ENCODE measurements around the gene TMEM63B.
A peak's percentile ranks its signal among the peaks of the same experiment; 100 is the strongest.
"Not testable (repeated sequence)": the region's sequence is repeated elsewhere in the genome, so short reads cannot be mapped to it uniquely, and the experiment has no call there.

The TMEM63B gene

DNA sequence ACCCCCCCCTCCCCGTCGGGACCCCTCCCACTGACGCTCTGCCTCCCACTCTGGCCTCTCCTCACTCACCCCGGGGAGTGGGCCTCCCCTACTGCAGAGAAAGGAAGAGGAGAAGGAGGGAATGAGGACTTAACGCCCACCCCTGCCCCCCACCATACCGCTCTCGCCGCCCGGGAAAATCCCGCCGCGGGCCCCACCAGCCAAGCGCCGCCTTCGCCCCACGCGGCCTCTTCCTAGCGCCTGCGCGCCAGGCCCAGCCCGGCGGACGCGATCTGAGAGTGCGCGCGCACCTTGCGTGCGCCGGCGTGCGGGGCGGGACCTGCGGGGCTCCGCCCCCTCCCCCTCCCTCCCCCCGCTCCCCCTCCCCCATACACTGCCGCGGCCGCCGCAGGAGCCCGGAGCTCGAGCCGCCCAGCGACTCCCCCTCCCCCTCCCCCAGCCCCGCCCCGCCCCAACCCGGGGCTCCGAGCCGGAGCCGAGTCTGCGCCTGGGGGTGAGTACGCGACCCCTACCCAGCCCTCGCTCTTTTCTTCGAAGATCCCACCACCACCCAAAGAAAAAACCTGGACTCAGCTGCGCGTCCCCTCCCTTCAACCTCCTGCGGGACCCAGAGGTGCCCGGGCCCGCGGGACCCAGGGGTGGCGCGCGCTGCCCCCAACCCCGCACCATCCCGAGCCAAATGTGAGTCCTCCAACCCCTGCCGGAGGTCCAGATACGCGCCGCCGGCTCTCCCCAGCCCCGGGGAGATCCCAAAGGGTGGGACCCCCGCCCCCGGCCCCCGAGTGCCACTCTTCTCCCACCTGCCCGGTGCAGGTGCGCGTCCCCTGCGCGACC lies at the start of gene TMEM63B, which contains the start of gene MRPL14:
Gene TMEM63B (plus strand): TSS at position 369 of the 834 bp plus-strand sequence. CDS start 7,031 bp downstream, outside the sequence.
Gene MRPL14 (minus strand): TSS at position 267 of the 834 bp plus-strand sequence. CDS start 10,841 bp downstream, outside the sequence.
- peak; percentile 93 for DNase-seq

GRCh38 chr6:44078219-44078826 lies 49.0 kb upstream of the TMEM63B start:
- no peak for DNase-seq

DNA sequence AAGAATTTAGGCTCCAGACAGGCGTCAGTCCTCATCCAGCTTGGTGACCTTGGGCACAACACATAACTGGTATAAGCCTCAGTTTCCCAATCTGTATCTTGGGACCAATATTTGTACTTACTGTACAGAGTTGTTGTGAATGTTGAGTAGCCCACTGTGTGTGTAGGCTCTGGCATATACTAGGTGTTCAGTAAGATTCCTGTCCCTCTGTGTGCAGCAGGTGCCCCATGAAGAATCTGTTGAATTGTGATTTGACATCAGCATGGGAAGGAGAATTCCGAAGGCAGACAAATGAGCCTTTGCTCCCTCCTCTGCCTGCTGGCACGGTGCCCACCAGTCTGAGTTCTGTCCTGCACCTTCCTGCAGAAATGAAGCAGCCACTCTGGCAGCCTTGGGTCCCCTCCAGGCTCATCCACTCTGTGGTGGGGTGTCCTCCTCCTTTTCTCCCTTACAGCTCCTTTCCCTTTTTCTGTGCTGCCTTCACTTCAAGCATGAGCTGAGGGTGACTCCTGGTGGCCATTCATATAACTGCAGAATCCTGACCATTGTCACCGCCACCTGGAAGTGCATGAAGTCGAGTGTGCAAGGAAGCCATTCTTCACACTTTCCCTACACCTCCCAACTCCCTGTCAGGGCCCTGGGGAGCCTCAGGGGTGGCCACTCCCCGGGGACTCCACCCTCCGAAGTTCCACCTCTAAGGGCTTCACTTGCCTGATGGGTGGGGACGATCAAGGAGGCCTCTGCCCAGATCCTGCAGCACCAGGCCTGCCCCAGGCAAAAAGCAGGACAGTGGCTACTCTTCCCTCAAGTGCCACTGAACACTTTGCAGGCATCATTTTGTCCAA lies 48.3 kb upstream of the TMEM63B start:
- DNase-seq: peak; percentile 81

GRCh38 chr6:44079672-44080071 lies 47.7 kb upstream of the TMEM63B start:
- no peak for DNase-seq

- DNase-seq: no peak
These were observed 46.5 kb upstream of the TMEM63B start for GRCh38 chr6:44080561-44081521.

DNA sequence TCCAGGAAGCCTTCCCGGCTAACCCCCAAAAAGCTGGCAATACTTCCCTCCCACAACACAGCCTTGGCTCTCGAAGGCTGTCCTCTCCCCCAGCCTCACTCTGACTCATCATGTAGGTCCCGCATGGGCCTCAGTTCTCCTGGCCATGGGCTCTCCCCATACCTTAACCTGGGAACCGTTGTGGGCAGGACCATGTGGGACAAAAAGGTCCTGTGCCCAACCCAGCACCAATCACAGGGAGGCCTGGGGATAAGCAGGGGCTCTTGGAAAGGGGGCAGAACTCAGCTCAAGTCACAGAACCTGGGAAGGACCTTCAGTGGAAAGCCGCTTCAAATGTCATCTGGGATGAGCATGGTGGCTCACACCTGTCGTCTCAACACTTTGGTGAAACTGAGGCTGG lies 45.6 kb upstream of the TMEM63B start:
- no peak for DNase-seq

- DNase-seq: no peak
These were observed 44.5 kb upstream of the TMEM63B start for GRCh38 chr6:44082872-44083321.

DNA sequence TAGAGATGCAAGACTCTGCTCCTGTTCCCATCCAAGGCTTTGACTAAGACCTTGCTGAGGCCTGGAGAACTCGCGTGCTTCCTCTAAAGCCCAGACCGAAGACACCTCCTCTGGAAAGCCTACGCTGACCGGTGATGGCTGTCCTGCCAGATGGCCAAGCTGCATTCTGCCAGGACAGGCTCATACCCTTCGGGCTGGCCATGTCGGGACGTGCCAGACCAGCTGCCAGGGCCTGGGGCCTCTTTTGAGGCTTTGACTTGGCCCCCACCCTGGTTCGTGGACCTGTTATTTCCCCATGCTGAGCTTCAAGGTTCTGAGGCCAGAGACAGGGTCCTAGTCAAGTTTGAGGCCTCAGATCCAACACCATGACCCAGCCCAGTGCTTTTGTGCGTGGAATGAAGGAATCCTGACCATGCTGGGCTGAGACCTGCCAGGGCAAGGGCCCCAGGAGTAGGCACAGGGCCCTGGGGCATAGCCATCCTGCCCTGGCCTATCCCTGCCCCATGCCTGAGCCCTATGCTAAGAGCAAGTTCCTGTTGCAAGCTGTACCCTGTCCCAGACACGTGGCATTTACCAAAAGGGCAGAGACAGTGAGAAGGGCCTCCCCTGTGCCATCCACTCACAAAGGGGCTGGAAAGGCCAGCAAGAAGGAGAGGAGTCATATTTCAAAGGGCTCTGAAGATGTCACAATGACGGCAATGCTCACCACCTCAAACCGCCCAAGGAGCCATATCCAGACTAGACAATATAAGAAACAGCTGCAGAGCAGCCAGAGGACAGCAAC lies 42.9 kb upstream of the TMEM63B start:
- no peak for DNase-seq

DNA sequence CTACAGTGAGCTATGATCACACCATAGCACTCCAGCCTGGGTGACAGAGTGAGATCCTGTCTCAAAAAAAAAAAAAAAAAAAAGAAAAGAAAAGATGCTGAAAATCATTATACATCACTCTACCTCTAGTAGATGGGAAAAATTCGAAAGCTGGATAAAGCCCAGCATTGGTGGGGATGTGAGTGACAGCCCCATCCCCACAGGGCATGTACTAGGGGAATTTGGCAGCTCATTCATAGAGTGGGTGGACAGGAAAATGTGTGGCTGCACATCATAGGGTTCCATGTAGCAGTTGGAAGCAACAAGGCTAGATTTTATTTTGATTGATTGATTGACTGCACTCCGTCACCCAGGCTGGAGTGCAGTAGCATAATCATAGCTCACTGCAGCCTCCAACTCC lies 42.1 kb upstream of the TMEM63B start:
- no peak for DNase-seq

- DNase-seq: no peak
These were observed 40.3 kb upstream of the TMEM63B start for GRCh38 chr6:44086931-44087574.

GRCh38 chr6:44087623-44088022 lies 39.7 kb upstream of the TMEM63B start:
- DNase-seq: no peak

DNA sequence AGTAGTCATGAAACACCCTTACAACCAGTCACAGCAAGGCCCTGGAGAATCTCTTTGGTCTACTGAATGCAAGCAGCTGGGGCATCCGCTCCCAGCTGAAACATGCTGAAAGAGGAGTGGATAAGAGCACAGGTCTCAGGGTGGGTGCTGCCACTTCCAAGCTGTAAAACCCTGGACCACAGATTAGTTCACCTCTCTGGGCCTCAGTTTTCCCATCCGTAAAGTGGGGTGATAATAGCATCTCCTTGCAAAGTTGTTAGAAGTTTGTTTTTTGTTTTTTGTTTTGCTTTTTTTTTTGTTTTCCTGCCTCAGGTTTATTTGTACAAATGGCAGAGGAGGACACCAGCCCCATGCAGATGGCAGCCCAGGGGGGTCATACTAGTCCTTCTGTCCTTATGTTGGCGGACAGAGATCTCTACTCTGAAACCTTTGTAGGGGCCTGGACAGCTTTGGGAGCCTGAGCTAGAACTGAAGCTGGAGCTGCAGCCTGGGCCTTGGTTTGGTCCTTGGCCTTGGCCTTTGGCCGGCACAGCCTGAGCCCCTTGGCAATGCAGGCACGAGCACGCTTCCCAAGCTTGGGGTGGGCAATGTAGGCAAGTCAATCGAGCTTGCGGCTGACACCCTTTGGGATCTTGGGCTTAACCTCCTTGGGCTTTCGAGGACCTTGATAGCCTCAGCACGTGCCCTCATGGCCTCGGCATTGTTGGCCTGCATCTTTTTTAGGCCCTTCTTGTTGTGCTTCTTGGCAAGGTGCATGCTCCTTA lies 38.3 kb upstream of the TMEM63B start:
- no peak for DNase-seq

DNA sequence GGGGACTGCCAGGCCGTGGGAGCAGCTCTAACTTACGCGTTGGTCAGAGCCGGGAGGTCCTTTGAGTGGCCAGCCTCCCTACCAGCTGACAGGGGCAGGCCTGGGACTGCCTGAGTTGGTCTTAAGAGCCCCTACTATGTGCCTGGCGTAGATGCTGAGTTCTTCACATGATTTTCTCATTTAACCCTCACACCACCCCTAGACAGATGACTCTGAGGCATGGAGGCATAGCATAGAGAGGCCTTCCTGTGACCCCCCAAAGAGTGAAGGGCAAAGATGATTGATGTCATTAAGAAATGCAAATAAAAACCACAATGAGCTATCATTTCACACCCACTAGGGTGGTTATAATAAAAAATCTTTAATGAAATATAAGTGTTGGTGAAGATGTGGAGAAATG lies 36.9 kb upstream of the TMEM63B start:
- DNase-seq: no peak

DNA sequence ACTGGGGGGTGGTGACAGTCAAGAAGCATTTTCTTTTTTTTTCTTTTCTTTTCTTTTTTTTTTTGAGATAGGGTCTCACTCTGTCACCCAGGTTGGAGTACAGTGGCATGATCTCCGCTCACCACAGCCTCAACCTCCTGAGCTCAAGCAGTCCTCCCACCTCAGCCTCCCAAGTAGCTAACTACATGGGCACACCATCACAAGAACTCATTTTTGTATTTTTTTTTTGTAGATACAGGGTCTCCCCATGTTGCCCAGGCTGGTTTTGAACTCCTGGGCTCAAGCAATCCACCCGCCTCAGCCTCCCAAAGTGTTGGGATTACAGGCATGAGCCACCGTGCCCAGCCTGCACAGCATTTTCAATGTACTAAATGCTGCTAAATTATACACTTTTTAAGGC lies 36.0 kb upstream of the TMEM63B start:
- not testable (repeated sequence) for DNase-seq

GRCh38 chr6:44091981-44092884 lies 35.1 kb upstream of the TMEM63B start:
- no peak for DNase-seq

- DNase-seq: peak; percentile 11
These were observed 34.3 kb upstream of the TMEM63B start for GRCh38 chr6:44093066-44093465.

- no peak for DNase-seq
These were observed 33.5 kb upstream of the TMEM63B start for GRCh38 chr6:44093750-44094402.

Measured in left hindlimb (tissue), 1 donor.